Astrocyte (in vitro differentiated cells and primary cell): ENCODE data around the gene ZW10. TPM values are rescaled to one million over a fixed set of nuclear protein-coding genes. Genes with fewer than 3 reads are reported as not detected.

Experiments
- DNase-seq: peaks from one replicate; pipeline ENCODE4 v3.0.0-alpha.2; 2010; ENCODE audit warnings: low read depth
- FAIRE-seq: peaks from 2 replicates; lab custom pipeline; 2011; peaks lifted over from hg19 to GRCh38; lab: Jason Lieb, UNC
- H2AFZ ChIP-seq: 2 replicates; pipeline ENCODE4 v1.6.0; 2012; ENCODE audit warnings: low read depth, low read length, inconsistent platforms
- H3K27ac ChIP-seq: 2 replicates; pipeline ENCODE4 v1.5.1; 2011; ENCODE audit warnings: low read depth, low read length, inconsistent platforms
- H3K27me3 ChIP-seq: 2 replicates; pipeline ENCODE4 v1.6.0; 2011; ENCODE audit warnings: low read length, inconsistent platforms; ENCODE audit not compliant: insufficient read depth
- H3K36me3 ChIP-seq: 2 replicates; pipeline ENCODE4 v1.5.1; 2011; ENCODE audit warnings: low read length, inconsistent platforms; ENCODE audit not compliant: insufficient read depth
- H3K4me1 ChIP-seq: 2 replicates; pipeline ENCODE4 v1.5.1; 2011; ENCODE audit warnings: low read length, inconsistent platforms; ENCODE audit not compliant: insufficient read depth
- H3K4me2 ChIP-seq: 2 replicates; pipeline ENCODE4 v1.6.0; 2012; ENCODE audit warnings: low read length, inconsistent platforms
- H3K4me3 ChIP-seq: 2 replicates; pipeline ENCODE4 v1.5.1; 2011; ENCODE audit warnings: low read depth, mild to moderate bottlenecking, low read length, inconsistent platforms; ENCODE audit not compliant: insufficient read depth
- H3K79me2 ChIP-seq: 2 replicates; pipeline ENCODE4 v1.6.0; 2012; ENCODE audit warnings: mild to moderate bottlenecking, low read length, inconsistent platforms; ENCODE audit not compliant: insufficient read depth
- H3K9ac ChIP-seq: 2 replicates; pipeline ENCODE4 v1.6.0; 2012; ENCODE audit warnings: mild to moderate bottlenecking, low read length, inconsistent platforms
- H3K9me3 ChIP-seq: 2 replicates; pipeline ENCODE4 v1.5.1; 2012; ENCODE audit warnings: low read depth, mild to moderate bottlenecking, low read length, inconsistent platforms; ENCODE audit not compliant: insufficient read depth
- H4K20me1 ChIP-seq: 2 replicates; pipeline ENCODE4 v1.6.0; 2012; ENCODE audit warnings: low read length, inconsistent platforms; ENCODE audit not compliant: insufficient read depth
- H3K27ac Mint-ChIP-seq: one replicate; pipeline ENCODE4 v1.8.0; 2021; ENCODE audit warnings: mild to moderate bottlenecking, mixed read lengths; ENCODE audit not compliant: unreplicated experiment
- H3K27me3 Mint-ChIP-seq: one replicate; pipeline ENCODE4 v1.8.0; 2021; ENCODE audit warnings: low read depth, mixed read lengths; ENCODE audit not compliant: unreplicated experiment
- H3K36me3 Mint-ChIP-seq: one replicate; pipeline ENCODE4 v1.8.0; 2021; ENCODE audit warnings: low read depth, mixed read lengths; ENCODE audit not compliant: unreplicated experiment
- H3K4me1 Mint-ChIP-seq: one replicate; pipeline ENCODE4 v1.8.0; 2021; ENCODE audit warnings: low read depth, mixed read lengths; ENCODE audit not compliant: unreplicated experiment
- H3K4me3 Mint-ChIP-seq: one replicate; pipeline ENCODE4 v1.8.0; 2021; ENCODE audit warnings: mild to moderate bottlenecking, moderate library complexity, mixed read lengths; ENCODE audit not compliant: unreplicated experiment
- H3K9me3 Mint-ChIP-seq: one replicate; pipeline ENCODE4 v1.8.0; 2021; ENCODE audit warnings: mild to moderate bottlenecking, mixed read lengths; ENCODE audit not compliant: unreplicated experiment
- CTCF ChIP-seq: IDR thresholded peaks from 2 replicates; pipeline ENCODE4 v1.5.1; 2011; ENCODE audit warnings: low read depth, mild to moderate bottlenecking, inconsistent platforms, low read length, moderate library complexity; ENCODE audit not compliant: insufficient read depth
- EZH2 ChIP-seq: IDR thresholded peaks from 2 replicates; pipeline ENCODE4 v1.6.1; 2012; ENCODE audit warnings: mild to moderate bottlenecking, low read length, inconsistent platforms; ENCODE audit not compliant: insufficient read depth
- total RNA-seq: library from RNA; stranded (reverse); gene quantifications from 2 replicates; pipeline ENCODE4 v1.2.1, GENCODE V29; 2021

ZW10 gene
- total RNA-seq, 1 donor from 2014 or later = 17.9 TPM

GRCh38 chr11:113695207-113695606 lies 78.3 kb downstream of the ZW10 start:
- Mint-ChIP-seq H3K9me3 (peaks cover 5% of the 10 kb centered on the region), H3K4me1 (peaks cover 9% of the 10 kb centered on the region), H3K4me3 (no peak overlapping the region), H3K27ac (no peak overlapping the region), H3K27me3 (peaks cover 6% of the 10 kb centered on the region), H3K36me3 (peaks cover 10% of the 10 kb centered on the region)
- Histone ChIP-seq H3K27ac (no peak overlapping the region), H4K20me1 (no peaks in the 10 kb centered on the region), H3K4me2 (no peak overlapping the region), H3K79me2 (no peaks in the 10 kb centered on the region), H3K4me1 (peaks cover 26% of the 10 kb centered on the region), H3K36me3 (no peaks in the 10 kb centered on the region), H2AFZ (no peak overlapping the region), H3K4me3 (no peak overlapping the region), H3K9ac (no peak overlapping the region), H3K27me3 (peaks cover 2% of the 10 kb centered on the region), H3K9me3 (no peaks in the 10 kb centered on the region)
- DNase-seq = no peak
- FAIRE-seq = no peak
- no peak for TF ChIP-seq EZH2
- TF ChIP-seq CTCF = no peak

- H3K27ac Mint-ChIP-seq = no peak overlapping the region
- H3K9ac ChIP-seq = no peak overlapping the region
- peaks cover 28% of the 10 kb centered on the region for H3K4me1 ChIP-seq
- DNase-seq (no peak), FAIRE-seq (no peak)
- H3K4me2 ChIP-seq = no peak overlapping the region
- H4K20me1 ChIP-seq = no peaks in the 10 kb centered on the region
- H3K27me3 Mint-ChIP-seq = peaks cover 5% of the 10 kb centered on the region
- peaks cover 2% of the 10 kb centered on the region for H3K27me3 ChIP-seq
- no peak for TF ChIP-seq CTCF
- no peak for TF ChIP-seq EZH2
- no peaks in the 10 kb centered on the region for H3K79me2 ChIP-seq
- H3K36me3 ChIP-seq = no peaks in the 10 kb centered on the region
- no peak overlapping the region for H3K4me3 ChIP-seq
- no peak overlapping the region for H3K27ac ChIP-seq
- H3K36me3 Mint-ChIP-seq = peaks cover 9% of the 10 kb centered on the region
- H3K9me3 ChIP-seq = no peaks in the 10 kb centered on the region
- no peak overlapping the region for H2AFZ ChIP-seq
- peaks cover 10% of the 10 kb centered on the region for H3K4me1 Mint-ChIP-seq
- peaks cover 3% of the 10 kb centered on the region for H3K9me3 Mint-ChIP-seq
- no peak overlapping the region for H3K4me3 Mint-ChIP-seq
These were observed 79.1 kb downstream of the ZW10 start for GRCh38 chr11:113694390-113694789.

- no peak overlapping the region for H3K4me2 ChIP-seq
- FAIRE-seq = no peak
- H3K27ac Mint-ChIP-seq = no peak overlapping the region
These were observed 80.5 kb downstream of the ZW10 start for GRCh38 chr11:113693030-113693429.

More at GRCh38 chr11:113693030-113693429, 80.5 kb downstream of the ZW10 start:
- Histone ChIP-seq H3K36me3 (no peaks in the 10 kb centered on the region), H2AFZ (no peak overlapping the region), H3K27me3 (no peaks in the 10 kb centered on the region), H3K4me1 (peaks cover 22% of the 10 kb centered on the region), H3K9ac (no peak overlapping the region), H4K20me1 (no peaks in the 10 kb centered on the region), H3K27ac (no peak overlapping the region), H3K9me3 (no peaks in the 10 kb centered on the region), H3K79me2 (no peaks in the 10 kb centered on the region), H3K4me3 (no peak overlapping the region)
- Mint-ChIP-seq H3K4me1 (peaks cover 11% of the 10 kb centered on the region), H3K36me3 (peaks cover 9% of the 10 kb centered on the region), H3K4me3 (no peak overlapping the region), H3K9me3 (no peaks in the 10 kb centered on the region), H3K27me3 (peaks cover 5% of the 10 kb centered on the region)
- TF ChIP-seq EZH2 (no peak), CTCF (no peak)
- DNase-seq = no peak
